Keratinocyte (primary cell): ENCODE measurements around the gene NOS3.

Source experiments
- CTCF ChIP-seq, 3 experiments: IDR thresholded peaks in 1 of 3; conservative IDR thresholded peaks in 1 of 3; optimal IDR thresholded peaks in 1 of 3; 2 replicates in 2 of 3; 3 replicates in 1 of 3; pipeline versions ENCODE3 to v1.5.1; 2011; ENCODE audit warnings: low read length in 3 of 3, mild to moderate bottlenecking in 3 of 3, moderate library complexity in 2 of 3, control low read depth in 1 of 3, inconsistent platforms in 1 of 3; ENCODE audit not compliant: insufficient read depth in 2 of 3; ENCODE audit errors: extremely low read depth in 1 of 3
- EZH2 ChIP-seq: IDR thresholded peaks from one replicate; pipeline ENCODE4 v1.6.1; 2012; ENCODE audit warnings: inconsistent platforms, mild to moderate bottlenecking, low read length, moderate library complexity

- TF ChIP-seq CTCF (optimal IDR thresholded peaks at IDR 0.05 in 1 of 3, IDR thresholded peaks at IDR 0.05 in 1 of 3, conservative IDR thresholded peaks at IDR 0.05 in 1 of 3; ENCODE audit: extremely low read depth in 1 of 3, insufficient read depth in 2 of 3, low read length in 3 of 3) (no peak), EZH2 (no peak)
Measured at GRCh38 chr7:151045262-151045661, 54.4 kb downstream of the NOS3 start.
